Measurements from ENCODE around the gene DEPDC7. TPM values are rescaled to one million over a fixed set of nuclear protein-coding genes. Genes with fewer than 3 reads are reported as not detected.
"Not testable (repeated sequence)": the region's sequence is repeated elsewhere in the genome, so short reads cannot be mapped to it uniquely, and the experiment has no call there.

Gene DEPDC7
- total RNA-seq, 2 donors from 2014 or later: 8.3 to 8.6 TPM

DNA sequence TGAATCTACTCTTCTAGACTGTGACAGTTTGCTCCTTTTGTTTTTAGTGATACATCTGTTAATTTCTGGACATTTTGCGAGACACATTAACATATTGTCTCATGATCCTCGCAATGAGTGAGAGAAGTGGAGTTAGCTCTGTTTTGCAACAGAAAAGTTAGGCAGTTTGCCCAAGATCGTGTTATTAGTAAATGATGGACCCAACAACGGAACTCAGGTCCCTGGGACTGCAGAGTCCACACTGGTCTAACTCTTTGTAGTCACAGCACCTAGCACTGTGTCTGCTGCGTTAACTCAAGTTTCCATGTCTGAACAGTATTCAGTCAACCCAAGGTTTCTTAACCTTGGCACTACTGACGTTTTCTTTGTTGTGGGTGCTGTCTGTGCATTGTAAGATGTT is 3.2 kb downstream of the DEPDC7 start:
- ATAC-seq (no peak), DNase-seq (no peak)
- intact Hi-C loops (cut with DNase I, micrococcal nuclease): no loop called here

DNA sequence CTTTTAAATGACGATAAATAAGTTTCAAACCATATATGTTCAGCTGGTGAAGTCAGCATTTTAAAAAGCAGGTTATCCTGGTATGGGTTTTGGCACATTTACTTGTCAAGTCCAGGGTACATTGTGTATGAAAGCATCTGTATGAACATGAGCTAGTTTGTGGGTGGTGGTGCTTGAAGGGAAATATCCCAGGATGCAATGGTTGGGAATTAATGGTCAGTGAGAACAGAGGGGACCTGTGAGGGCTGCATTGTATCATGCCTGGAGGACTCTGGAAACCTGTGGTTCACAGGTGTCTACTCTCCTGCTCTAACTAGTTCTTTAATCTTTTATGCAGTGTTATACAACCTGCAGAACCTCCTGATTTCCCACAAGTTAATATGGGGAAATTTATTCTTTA is 5.8 kb downstream of the DEPDC7 start:
- ATAC-seq (no peak), DNase-seq (no peak)
- intact Hi-C loops (cut with DNase I, micrococcal nuclease): no loop called here

DNA sequence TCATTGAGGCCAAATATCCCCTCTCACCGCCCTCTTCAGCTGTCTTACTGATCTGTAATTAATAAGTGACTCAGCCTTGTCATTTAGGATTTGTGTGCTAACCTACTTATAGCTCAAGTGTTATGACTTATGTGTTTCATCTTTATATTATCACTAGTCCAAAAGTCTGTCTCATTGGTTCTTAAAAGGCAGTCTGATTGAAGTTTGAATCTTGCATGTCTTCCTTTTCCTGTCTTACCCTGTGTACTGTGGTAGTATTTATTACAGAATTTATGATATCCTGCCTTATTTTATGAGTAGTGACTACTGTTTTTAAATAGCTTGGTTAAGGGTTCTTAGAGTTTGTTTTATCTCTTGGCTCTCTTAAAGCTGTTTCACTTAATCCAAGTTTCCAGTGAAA is 6.3 kb downstream of the DEPDC7 start:
- no peak for DNase-seq
- intact Hi-C loops (cut with DNase I, micrococcal nuclease): no loop called here
- peak; percentile 61 for ATAC-seq

DNA sequence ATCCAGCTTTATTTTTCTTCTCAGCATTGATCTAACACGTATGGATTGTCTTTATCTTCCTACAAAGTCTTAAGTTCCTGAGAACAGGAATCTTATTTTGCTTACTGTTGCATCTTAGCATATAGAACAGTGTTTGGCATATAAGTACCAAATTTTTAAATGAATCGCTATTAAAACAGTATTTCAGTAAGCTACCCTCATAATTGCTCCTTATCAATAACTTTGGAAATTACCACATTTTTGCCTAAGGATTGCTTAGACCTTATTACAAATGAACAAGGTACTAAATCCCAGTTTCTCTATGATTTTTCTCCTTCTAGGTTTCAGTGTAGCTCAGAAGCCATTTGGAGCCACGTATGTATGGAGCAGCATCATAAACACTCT is 9.7 kb downstream of the DEPDC7 start:
- DNase-seq (no peak), ATAC-seq (no peak)
- intact Hi-C loops (cut with DNase I, micrococcal nuclease): no loop called here

DNA sequence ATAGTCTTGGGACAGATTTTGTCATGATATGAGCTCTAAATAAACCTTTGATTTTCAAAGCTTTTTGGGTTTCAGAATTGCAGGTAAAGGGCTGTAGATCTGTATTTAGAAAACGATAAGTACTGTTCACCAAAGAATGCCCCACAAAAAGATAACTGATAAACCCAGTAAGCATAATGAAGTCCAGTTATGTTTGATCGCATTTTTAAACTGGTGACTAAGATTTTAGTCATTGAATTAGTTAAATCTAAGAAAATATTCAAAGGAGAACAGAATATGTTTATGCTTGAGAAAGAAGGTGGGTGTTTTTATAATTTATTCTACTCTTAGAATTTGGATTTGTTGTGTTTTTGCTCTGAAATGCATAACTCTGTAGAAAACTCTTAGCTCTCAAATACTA is 11.6 kb downstream of the DEPDC7 start:
- no peak for DNase-seq
- ATAC-seq: no peak
- intact Hi-C loops (cut with DNase I, micrococcal nuclease): no loop called here

DNA sequence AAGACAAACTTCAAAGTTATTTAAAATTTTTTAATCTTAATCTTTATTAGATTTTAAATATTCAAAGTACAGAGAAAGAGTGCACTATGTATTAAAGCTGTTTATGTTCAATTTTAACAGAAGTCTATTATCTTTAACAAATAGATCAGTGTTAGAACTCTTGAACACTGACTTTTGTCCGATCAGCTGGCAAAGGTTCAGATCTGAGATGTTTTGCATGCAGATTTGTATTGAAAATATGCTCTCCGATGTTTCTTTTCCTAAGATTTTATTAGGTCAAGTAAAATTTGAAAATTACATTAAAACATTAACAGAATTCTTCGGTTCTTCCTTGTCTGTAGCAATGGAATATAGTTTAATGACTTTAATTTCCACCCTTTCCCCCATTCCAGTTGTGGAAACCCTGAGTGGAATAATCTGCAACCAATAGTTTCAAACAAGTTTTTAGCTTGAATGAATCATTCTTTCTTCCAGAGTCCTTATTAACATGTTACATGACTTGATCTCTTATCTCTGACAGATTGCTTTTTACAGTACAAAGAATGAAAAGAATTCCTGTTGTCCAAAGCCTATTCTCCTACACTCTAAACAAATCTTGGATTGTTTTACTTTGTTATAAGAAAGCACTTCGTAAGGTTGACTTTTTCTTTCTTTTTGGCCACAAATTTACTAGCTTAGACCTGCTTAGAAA is 12.3 kb downstream of the DEPDC7 start:
- ATAC-seq: no peak
- DNase-seq: no peak
- intact Hi-C loops (cut with DNase I, micrococcal nuclease): no loop called here

DNA sequence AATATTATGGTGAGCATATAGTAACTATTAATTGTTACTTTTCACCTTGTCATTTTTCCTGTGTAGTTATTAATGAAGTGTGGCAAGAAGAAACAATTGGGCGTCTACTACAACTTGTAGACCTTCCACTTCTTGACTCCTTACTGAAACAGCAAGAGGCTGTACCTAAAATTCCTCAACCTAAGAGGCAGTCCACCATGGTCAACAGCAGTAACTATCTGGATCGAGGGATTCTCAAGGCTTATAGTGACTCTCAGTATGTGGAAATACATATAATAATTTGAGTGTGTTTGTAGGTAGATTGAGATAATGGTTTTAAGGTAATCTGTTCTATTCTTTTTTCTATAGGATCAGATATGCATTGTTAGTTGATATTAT is 12.8 kb downstream of the DEPDC7 start:
- intact Hi-C loops (cut with DNase I, micrococcal nuclease): no loop called here
- ATAC-seq: no peak
- no peak for DNase-seq

DNA sequence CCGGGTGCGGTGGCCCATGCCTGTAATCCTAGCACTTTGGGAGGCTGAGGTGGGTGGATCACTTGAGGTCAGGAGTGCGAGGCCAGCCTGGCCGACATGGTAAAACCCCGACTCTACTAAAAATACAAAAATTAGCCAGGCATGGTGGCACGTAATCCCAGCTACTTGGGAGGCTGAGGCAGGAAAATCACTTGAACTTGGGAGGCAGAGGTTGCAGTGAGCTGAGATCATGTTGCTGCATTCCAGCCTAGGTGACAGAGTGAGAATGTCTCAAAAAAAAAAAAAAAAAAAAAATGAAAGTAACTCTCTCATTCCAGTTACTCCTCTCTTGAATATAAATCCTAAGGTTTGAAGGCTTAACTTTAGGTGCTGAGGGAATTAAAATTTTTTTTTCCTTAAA is 13.5 kb downstream of the DEPDC7 start:
- DNase-seq; intact Hi-C loops (cut with DNase I, micrococcal nuclease); ATAC-seq: not testable (repeated sequence)

DNA sequence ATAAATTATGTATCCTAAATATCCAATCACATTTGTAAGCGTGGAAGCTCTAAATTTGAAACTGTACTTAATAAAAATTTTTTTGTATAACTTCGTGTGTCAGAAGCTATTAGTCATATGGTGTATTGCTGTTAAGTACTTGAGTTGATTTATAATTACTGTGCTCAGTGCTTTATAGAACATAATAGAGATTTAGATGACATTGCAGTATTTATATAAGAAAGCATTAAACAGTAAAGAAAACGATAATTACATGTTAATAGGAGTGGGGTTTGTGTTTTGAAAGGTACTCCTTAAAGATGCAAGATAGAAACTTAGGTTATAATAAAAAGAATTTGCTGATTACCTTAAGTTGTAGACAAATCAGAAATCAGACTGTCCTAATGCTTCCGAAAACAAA is 17.8 kb downstream of the DEPDC7 start:
- no peak for ATAC-seq
- DNase-seq: no peak
- intact Hi-C loops (cut with DNase I, micrococcal nuclease): no loop called here

DNA sequence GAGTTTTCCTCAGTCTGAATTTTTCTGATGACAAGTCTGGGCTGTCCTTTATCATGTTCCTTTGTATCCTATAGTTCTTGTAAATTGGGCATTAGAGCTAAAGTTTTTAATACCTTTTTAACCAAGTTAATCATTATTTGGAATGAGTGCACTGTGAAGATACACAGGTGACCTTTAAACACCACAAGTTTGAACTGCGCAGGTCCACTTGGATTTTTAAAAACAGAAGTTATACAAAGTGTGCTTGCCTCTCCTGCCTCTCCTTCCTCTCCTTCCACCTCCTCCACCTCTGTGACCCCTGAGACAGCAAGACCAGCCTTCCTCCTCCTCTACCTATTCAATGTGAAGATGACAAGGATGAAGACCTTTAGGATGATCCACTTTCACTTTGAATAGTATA is 19.3 kb downstream of the DEPDC7 start:
- DNase-seq: no peak

DNA sequence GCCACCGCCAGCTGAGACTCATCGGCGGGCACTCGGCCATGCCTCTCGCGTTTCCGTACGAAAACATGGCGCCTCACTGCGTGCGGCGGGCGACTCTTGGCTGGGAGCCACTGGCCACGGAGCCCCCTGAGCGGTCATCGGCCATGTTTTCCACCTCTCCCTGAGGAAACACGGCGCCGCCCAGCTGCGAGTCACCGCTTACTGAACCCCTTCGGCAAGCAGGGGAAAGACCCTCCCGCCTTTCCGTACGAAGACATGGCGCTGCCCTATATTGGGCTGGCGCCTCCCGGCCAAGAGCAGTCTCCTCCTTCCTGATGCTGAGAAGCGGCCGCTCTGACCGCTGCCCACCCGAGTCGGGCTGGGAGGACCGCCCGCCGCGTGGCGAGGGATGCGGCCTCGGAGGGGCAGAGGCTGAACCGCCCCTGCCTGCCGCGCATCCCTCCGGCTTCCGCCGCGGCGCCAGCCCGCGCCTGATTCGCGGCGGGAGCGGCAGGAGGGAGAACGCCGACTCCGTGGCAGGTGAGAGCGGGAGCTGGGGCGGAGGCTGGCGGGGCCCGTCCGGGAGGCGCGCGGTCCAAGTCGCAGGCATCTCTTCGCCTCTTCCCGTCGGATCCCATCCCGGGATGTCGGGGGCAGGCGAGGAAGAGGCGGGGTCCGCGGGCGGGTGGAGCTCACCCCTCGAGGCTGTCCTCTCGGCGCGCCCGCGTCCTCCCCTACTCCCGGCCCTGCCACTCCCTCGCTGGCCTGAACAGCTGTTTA is 23.8 kb downstream of the DEPDC7 start, which contains the start of gene TCP11L1:
Gene TCP11L1 (plus strand): TSS at position 299 of the 759 bp plus-strand sequence. CDS start 4,202 bp downstream, outside the sequence.
- peak; percentile 79 for ATAC-seq
- peak; percentile 86 to 88 for DNase-seq
- intact Hi-C loops (cut with DNase I, micrococcal nuclease): no loop called here

More for the DNA sequence above, 19.3 kb downstream of the DEPDC7 start:
- no peak for ATAC-seq
- intact Hi-C loops (cut with DNase I, micrococcal nuclease): no loop called here

DNA sequence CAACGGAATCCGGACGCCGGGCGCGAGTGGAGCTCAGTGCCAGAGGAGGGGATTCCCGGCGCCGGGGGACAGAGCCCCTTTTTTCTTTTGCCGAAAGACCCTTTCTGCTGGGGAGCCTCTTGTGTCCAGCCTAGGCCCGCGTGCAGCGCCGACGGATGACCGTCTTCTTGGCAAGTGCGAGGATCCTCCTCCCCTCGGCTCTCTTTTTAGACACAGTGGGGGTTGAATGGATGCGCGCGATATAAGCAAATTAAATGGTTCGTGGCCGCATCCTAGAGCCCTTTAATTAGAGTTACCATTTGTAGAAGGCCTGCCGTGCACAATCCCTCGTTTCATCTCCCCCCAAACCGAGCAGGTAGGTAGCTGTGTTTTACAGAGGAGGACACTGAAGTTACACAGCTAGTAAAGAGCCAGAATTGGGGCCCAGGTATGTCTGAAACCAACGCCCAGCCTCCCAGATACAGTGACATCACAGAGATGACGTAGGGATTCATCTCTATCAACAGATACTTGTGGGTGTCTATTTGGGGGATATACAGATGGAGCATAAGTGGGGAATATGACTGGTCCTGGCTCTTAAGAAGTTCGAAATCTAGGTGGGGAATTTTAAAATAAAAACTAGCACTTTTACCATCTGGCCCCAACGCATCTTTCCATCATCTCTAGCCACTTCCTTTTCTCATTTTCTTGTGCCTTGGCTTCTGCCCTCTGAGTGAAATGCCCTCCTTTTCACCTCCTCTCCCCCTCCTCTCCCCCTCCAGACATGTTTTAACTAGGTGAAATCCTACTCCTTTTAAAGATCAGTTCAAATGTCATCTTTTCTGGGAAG is 24.6 kb downstream of the DEPDC7 start:
- intact Hi-C loops (cut with DNase I, micrococcal nuclease): no loop called here
- ATAC-seq: no peak
- no peak for DNase-seq

DNA sequence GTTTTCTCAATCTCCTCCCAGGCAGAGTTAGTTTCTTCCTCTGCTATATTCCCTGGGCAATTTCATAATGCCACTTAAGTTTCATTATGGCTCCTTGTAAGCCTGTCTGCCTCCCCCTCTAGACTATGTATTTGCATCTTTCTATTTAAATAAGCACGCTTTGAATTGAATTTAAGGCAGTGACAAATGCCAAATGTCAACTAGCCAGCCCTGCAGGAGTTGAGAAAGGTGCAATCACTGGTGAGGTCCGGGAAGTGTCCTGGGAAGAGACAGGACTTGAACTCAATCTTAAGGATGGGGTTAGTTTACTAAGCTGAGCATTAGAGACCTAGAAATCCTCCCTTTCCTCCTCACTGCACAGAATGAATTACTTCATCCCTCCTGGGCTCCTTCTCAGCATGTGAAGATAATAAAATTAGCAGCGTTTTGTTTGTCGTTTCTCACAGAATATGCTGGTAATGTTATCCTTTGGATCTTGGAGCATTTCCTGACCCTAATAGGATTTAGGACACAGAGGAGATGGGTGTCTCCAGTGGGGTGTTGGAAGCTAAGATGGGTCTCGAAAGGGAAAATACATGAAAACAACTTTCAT is 25.3 kb downstream of the DEPDC7 start:
- intact Hi-C loops (cut with DNase I, micrococcal nuclease): no loop called here
- DNase-seq (no peak), ATAC-seq (no peak)

DNA sequence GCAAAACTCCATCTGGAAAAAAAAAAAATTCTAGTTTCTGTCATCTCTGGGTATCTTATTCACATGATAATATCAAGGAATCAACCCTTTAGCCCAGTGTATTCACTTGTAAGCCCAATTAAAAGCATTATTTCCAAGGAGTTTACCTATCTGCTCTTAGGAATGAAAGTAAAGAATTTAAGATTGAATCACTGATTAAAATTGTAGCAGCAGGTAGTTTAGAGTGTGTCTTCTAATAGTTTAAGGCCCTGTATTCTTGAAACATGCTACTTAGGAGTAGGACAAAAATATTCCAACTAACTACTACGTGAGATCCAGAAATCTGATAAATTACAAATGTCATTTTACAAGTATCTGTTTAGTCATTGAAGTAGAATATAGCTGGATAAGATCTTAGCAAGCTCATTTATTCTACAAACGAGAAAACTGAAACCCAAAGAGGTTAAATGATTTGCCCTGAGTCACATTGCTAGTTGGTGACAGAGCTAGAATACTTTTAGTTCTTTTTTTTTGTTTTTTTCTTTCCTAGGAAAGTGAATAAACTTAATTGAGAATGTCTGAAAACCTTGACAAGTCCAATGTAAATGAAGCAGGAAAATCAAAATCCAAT is 27.6 kb downstream of the DEPDC7 start:
- intact Hi-C loops (cut with DNase I, micrococcal nuclease): no loop called here
- no peak for ATAC-seq
- no peak for DNase-seq

DNA sequence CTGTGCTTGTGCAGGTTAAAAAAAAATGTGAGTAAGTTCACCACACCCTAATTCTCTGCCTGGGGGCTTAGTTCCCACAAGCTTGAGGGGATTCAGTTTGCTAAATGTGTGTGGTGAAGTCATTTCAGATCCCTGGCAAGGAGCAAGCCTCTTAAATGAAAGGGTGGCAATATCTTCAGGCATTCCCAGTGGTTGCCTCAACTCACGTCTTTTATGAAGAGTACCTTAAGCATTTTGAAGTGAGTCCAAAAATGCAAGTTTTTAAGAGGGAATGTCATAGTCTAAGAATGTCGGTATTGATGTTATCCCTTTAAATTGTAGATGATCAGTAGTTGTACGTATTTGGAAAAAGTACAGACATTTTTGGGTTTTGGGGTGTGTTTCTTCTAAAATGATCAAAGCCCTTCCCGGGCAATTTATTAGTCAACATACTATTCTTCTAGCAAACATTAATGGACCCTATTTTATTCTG is 28.6 kb downstream of the DEPDC7 start:
- ATAC-seq: no peak
- no peak for DNase-seq
- intact Hi-C loops (cut with DNase I, micrococcal nuclease): no loop called here

DNA sequence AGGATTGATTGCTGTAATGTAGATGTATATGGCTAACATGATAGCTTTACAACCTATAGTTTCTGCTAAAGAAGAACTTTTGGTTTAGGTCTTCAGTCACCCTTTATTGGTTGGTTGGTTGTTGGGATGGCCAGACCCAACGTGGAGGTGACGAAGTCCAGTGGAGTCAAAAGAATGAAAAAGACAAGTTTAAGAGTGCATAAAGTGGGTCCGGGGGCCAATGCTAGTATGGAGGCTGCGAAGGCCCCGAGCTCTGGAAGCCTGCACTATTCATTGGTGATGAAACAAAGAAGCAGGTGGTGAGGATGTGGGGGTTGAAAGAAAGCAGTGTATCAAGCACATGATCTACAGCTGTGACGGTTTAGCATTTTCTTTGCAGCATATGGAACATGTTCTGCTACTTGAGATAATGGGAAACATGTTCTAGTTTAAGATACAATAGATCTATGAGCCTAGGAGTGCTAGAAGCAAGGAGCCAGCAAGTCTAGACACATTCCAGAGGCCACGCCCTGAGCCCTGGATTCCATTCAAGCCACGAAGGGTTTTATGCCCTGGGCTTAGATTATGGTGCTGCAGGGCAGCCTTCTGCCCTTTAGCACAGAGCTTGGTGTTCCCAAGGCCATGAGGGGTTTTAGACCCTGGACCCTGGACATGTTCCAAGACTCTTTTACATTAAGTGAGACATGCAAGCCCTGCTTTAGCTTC is 30.0 kb downstream of the DEPDC7 start:
- DNase-seq (peak; percentile 77), ATAC-seq (peak; percentile 83)
- intact Hi-C loops (cut with DNase I, micrococcal nuclease): no loop called here

DNA sequence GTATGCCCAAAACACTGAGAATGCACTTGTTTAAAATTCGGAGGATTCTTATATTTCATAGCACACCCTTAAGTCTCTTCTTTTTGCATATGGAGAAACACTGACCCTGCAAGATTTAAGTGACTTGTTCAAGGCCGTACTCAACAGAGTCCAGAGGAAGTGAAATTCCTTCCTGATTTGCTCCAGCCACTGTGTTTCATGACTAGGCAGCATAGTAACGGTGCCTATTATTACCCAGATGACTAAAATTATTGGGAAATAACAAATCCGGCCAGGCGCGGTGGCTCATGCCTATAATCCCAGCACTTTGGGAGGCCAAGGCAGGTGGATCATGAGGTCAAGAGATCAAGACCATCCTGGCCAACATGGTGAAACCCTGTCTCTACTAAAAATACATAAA is 33.0 kb downstream of the DEPDC7 start:
- peak; percentile 34 for ATAC-seq
- intact Hi-C loops (cut with DNase I, micrococcal nuclease); DNase-seq: not testable (repeated sequence)
